GM21423 (cell line): ENCODE results near the gene PAQR7.
A peak's percentile ranks its signal among the peaks of the same experiment; 100 is the strongest.
"Not testable (repeated sequence)": the region's sequence is repeated elsewhere in the genome, so short reads cannot be mapped to it uniquely, and the experiment has no call there.

Experiments used
- ATAC-seq: cut with Tn5 transposase; IDR thresholded peaks from one replicate; pipeline ENCODE4 v1.9.1; 2021; ENCODE audit warnings: mild to moderate bottlenecking, moderate library complexity; ENCODE audit not compliant: unreplicated experiment

PAQR7 gene

DNA sequence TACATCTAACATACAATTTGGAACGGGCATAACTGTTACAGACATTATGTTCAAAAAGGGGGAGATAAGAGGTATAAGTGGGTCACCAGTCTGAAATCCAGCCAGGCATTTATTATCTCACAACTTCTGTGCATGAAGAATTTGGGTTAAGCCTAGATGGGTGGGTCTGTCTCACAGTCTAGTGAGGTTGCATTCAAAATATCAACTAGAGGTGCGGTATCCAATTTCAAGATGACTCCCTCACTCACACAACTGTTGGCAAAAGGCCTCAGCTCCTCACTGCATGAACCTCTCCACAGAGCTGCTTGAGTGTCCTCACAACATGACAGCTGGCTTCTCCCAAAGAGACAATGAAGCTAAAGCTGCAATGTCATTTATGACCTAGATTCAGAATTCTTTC is 21.0 kb downstream of the PAQR7 start:
- no peak for ATAC-seq

DNA sequence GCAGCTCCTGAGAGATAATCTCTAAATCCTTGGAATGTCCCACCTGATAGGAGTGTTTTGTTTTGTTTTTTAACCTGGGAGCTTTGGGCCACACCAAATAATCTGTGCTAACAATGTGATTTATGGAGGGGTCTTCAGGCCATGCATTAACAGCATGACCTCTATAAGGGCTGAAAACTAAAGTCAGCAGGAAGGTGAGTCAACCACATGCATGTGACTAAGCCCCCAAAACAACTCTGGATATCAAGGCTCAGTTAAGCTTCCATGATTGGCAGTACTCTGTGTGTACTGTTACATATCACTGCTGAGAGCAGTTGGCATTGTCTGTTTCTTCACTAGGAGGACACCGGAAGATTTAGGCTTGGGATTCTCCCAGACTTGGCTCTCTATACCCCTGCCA is 27.0 kb downstream of the PAQR7 start:
- no peak for ATAC-seq

DNA sequence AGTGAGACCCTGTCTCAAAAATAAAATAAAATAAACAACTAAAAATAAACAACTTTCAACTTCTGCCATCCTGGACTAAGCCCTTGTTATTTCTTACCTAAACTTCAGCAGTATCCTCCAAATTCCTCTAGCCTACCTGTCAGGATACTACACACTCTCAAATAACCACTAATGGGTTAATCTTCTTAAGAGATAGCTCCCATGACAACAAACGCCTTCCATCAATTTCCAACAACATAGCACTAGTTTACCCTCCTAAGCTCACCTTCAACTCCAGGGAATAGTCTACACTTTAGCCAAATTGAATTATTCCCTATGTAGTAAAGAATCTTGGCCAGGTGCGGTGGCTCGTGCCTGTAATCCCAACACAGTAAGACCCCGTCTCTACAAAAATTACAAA is 27.6 kb downstream of the PAQR7 start:
- ATAC-seq = no peak

DNA sequence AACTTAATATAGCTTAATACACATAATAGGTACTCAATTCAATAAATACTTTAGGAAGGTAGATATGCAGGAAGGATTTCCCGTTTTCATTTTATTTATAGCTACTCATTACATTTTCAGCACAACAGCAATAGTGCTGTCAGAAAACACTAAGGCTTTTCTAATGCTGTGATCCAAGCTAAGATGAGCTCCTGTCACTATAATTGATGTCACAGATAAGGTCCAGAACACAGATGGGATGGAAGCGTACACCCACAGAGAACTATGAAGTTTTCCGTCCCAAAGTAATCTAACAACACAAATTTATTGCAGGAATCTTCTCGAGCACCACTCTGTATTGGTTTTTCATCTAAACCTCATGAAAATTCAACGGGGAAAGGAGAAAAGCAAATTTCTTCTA is 29.8 kb downstream of the PAQR7 start:
- ATAC-seq = no peak

DNA sequence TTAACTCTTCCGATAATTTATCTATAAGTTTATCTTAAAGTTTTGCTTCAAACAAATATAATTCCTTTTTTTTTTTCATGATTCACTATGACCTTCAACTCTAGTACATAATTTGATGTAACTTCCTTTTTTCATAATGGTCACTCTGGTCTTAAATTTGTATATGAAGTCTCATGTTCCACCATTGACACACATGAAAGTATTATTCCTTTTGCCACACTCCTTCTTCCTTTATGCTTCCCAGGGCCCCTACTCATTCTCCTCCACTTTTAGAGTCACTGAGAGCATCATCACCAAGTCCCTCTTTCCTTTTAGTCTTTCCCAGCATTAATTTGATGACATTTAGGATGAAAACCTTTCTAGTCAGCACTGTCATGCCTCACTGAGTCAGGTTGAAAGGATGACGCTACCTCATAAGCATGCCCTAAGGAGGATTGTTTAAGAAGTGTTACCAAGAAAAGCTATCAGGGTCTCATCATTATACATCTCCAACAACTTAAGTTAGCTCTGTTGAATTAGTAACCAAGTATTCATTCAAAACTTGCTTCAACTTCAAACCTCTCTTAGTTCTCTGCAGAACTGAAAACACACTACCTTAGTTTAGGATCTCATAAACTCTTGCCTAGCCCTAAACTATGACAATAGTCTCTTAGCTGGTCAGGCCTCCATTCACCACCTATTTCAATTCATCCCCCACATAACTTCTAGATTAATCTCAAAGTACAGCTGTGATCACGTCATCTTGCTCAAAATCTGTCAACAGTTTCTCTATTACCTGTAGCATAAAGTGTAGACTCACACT is 30.8 kb downstream of the PAQR7 start:
- no peak for ATAC-seq

DNA sequence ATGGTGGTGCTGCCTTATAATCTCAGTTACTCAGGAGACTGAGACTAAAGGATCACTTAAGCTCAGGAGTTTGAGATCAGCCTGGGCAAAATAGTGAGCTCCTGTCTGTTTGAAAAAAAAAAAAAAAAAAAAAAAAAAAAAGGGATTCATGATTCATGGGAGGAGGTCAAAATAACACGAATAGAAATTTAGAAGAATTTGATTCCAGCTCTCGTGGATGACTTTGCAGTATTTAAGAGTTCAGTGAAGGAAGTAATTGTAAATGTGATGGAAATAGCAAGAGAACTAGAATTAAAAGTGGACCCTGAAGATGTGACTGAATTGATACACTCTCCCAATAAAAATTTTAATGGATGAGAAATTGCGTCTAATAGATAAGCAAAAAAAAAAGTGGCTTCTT is 32.0 kb downstream of the PAQR7 start:
- ATAC-seq = no peak

DNA sequence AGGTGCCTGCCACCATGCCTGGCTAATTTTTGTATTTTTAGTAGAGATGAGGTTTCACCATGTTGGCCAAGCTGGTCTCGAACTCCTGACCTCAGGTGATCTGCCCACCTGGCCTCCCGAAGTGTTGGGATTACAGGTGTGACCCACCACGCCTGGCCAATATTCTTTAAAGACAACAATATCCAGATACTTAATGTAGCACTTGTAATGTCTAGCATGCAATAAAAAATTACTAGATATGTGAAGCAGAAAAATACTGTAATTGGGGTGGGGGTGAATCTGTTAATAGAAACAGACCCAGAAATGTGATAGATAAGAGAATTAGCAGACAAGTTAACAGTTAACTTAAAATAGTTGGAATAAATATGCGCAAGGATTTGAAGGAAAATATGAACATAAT is 35.7 kb downstream of the PAQR7 start:
- not testable (repeated sequence) for ATAC-seq

DNA sequence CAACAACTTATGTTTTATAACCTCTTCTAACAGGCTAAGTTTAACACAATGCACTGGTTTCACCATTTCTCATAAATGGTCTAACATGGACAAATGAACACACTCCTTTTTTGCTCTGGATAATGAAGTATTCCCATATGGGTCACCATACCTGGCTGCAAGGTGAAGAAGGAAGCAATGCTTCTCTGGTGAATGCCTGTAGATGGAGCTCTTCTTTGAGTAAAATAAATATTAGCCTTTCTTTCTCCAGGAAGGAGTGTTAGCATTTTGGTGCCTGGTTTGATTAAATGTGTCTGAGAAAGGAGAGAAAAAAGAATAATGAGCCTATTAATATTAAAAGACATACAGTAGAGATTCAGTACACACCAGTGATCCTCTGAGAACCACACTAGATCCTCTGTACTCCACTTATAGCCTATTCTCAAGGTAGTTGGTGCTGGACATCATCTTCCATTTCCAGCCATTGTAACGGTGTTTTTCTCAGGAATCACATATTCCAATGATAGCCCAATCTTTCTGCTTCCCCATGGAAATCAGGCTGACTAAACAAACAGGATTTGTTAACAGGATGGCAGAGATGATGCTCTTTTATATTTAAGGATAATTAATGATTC is 38.1 kb downstream of the PAQR7 start:
- no peak for ATAC-seq

DNA sequence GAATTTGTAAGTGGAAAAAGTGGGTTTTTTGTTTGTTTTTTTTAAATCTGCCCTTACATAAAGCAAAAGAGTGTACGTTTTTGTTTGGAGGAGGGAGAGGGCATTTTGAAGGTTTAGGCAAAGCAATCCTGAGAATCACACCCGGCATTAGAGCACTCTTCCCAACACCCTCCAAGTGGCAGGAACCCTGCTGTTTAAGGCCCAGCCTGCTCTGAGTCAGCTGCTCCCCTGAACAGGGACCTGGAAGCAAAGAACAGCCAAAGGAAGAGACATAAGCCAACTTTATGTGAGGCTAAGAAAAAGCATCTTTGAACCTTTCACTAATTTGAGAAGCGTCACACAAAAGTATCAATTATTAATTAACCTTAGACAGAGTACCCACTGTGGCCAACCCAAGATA is 38.8 kb downstream of the PAQR7 start:
- ATAC-seq = no peak

DNA sequence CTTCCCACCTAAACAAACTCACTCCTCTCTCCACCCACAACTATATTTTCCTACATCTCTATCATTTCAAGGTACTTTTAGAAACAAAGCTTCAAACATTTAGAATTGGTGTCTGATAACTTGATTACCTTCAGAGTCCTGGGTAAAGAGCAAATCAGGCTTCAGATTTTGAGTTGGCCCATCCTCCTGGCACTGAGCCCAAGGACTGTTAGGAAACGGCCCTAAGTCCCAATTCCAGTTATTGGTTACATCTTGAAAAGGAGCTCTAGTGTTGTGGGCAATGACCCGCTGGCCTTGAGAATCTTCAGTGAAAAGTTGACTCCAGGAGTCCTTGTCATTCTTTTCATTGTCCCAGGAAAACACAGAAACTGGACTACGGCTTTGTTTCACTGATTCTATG is 40.6 kb downstream of the PAQR7 start:
- no peak for ATAC-seq

DNA sequence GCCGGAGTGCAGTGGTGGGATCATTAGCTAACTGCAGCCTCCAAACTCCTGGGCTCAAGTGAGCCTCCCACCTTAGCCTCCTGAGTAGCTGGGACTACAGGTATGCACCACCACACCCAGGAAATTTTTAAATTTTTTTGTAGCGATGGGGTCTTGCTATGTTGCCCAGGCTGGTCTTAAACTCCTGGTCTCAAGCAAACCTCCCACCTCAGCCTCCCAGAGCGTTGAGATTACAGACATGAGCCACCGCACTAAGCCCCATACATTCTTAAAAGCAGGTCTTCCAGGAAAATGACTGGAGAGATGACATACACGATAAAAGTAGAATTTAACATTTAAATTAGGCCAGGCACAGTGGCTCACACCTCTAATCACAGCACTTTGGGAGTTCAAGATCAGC is 42.4 kb downstream of the PAQR7 start:
- ATAC-seq = no peak

DNA sequence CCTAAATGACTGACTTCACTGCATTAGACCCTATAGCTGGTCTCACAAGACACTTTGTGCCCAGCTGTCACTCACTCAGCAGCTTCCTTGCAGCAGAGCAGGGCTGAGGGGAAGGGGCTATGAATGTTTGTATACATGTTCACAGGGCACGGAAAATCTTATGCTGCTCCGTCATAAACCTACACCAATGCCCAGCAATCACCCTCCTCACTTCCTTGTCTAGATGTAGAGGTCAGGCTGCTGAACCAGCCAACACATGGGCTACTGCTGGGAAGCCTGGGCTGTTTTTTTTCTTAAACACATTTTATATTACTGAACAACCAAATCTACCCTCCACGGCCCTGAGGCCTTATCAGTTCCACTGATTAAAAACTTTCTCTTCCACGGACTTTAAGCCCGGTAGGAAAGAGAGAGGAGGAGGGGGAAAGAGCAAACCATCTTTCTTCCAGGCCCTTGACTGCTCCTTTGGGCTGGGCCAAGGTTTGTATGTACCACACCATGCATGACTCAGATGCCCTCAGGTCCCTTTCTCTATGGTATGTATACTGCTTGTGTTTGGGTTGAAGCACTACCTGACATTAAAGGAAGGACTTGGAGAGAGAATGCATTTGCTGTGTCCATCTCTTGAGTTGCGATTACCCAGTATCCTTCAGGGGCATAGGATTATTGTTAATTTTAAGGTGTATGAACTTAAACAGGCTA is 43.0 kb downstream of the PAQR7 start:
- no peak for ATAC-seq

DNA sequence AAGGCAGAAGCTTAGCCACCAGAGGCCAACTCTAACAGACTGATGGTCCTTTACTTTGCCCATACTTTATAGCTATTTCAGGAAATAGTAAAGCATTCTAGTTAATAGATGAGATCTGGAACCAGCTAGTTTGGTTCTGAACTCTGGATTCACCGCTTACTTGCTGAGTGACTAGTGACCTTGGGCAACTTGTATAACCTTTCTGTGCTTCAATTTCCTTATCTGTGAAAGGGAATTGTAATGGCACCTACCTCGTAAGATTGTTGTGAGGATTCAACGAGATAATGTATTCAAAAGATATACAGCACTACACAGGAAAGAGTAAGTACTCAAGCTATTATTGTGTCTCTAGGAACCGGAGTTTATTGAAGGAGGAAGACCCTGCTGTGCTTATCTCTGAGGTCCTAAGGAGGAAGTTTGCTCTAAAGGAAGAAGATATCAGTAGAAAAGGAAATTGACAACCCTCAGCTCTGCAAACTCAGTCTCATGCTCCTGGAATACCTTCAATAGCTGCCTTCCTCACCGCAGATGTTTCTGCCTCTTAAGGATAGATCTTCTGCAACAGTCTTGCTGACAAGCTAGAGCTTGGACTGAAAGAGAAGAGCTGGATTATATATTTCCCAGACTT is 43.8 kb downstream of the PAQR7 start:
- no peak for ATAC-seq

DNA sequence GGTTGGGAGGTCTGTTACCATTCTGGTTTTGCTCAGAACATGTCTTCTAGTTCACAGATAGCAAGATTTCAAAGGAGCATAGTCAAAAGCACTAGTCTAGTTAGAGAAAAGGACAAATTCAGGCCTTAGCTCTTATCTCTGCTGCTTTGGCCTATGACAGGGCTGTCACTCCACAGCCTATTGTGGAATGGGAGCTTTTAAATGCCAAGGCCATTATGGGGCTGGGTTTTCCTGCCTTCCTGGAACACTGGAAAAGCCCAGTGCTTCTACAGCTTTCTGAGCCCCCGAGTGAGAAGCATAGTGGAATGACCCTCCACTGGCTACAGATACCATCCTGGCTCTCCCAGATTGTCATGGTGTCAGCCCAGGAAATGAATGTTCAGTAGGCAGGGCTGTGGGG is 46.5 kb downstream of the PAQR7 start:
- ATAC-seq = no peak

DNA sequence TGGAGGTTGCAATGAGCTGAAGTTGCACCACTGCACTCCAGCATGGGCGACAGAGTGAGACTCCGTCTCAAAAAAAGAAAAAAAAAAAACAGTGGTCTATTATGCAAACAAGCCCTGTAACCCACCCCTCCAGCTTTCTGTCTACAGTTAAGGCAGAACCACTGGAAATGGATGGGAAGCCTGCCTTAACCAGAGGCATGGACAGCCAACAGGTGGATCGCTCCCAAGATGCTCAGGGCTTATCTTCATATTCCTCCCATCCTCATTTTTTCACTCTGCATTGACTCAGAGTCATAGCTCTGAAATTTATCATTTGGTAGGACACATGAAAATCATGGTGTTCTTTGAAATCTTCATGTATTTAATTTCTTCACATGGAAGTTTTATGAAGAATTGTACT is 47.0 kb downstream of the PAQR7 start:
- ATAC-seq = no peak

DNA sequence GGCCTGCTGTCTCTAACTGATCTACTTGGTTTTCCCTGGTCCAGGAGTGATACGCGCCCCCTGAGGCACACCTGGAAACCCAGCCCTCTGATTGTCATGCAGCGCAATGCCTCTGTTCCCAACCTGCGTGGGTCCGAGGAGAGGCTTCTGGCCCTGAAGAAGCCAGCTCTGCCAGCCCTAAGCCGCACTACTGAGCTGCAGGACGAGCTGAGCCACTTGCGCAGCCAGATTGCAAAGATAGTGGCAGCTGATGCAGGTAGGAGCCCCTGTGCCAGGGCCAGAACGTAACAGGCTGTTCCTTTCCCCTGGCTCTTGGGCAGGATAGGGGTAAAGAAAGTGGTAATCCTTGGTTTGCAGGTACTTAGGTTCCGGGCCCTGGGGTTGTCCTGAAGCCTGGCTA is 48.9 kb downstream of the PAQR7 start:
- no peak for ATAC-seq

DNA sequence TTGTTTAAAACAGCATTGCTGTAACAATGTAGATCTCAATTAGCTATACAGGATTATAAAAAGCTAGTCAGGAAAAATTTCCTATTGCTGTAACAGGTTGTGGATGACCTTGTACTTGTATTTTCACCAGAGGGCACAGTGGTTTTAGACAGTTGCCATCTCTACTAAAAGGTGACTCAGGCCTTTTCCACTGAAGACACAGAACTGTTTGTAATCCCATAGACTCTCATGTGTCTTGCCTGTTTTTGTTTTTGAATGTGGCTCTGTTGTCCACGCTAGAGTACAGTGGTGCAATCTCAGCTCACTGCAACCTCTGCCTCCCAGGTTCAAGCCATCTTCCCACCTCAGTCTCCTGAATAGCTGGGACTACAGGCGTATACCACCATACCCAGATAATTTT is 49.9 kb downstream of the PAQR7 start:
- ATAC-seq = no peak

DNA sequence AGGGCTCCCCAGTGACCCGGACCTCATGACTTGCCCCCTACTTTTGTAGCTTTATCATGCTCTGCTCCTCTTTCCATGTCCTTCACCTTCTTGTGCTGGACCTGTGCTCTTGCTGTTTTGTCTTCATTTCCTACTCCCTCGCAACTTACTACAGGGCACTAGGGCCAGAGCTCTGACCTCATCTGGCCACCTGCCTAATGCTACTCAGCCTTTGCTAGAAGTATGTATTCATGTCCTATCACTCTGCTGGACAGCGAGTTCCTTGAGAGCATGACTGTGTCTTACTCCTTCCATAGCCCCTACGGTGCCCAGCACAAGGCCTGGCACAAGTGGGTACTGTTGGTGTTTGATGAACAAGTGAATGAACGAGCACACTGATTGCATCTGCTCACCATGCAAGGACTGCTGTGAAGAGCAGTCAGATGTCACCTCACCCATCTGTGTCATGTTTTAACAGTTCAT is 53.8 kb downstream of the PAQR7 start:
- ATAC-seq = no peak

DNA sequence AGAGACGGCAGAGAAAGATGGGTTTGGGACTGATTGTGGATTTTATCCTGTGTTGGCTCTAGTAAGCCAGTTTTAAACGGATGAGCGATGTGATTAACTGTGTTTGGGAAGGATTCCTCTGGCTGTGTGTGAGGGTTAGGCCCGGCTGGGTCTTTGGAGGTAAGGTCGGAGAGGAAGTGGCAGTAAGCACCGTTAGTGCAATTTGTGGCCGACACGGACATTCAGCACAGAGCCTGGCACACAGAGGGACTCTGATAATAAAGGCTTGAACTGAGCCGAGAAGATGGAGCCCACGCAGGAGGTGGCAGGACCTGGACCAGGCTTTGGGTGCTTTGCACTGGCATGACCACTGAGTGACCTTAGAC is 54.4 kb downstream of the PAQR7 start:
- no peak for ATAC-seq

DNA sequence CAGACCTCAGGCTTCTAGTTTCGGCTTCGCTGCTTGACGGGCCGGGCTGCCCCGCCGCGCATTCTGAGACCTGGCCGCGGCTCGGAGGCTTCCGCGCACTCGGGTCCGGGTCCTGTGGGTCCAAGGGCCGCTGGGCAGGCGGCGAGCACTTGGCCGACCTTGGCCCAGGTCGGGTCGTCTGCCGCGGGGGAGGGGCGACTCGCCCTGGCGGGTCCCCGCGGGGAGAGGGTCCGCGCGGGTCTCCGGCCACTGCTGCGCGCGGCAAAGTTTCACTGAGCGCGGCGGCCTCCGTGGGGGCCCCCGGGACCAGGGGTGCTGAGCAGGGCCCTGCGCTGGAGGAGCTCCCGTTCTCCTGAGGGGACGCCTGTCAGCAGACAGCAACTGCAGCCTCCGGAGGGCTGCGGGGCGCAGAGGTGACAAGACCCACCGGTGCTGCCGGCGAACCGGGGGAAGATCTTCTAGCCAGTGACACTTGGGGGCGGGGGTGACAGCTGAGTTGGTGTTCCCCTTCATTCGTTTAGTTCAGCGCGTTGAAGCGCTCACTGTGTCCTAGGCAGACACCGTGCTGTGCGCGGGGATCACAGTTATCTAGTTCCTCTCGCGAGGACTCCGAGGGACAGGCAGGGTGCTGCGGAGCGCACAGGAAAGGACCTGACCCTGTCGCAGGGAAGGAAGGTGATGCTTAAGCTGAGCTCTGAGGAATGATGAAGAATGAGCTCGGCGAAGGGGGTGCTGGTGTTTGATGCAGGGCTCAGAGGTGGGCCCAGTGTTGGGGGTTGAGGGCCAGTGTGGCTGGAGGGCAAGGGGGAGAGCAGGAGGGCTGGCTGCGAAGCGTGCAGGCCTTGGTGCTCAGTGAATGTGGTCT is 55.0 kb downstream of the PAQR7 start:
- ATAC-seq = peak; percentile 40
